ENCODE measurements around the gene ATXN7L2. TPM values are rescaled to one million over a fixed set of nuclear protein-coding genes. Genes with fewer than 3 reads are reported as not detected.

ATXN7L2 gene
- total and polyA plus RNA-seq, 2 of the 8 experiments (the other 6 are each of a cell fraction or from before 2014, with no cell fraction given), result 8.1 to 9.3 TPM

GRCh38 chr1:109528712-109529111 lies 45.0 kb downstream of the ATXN7L2 start (continued):
- TF ChIP-seq, protein P1, sequence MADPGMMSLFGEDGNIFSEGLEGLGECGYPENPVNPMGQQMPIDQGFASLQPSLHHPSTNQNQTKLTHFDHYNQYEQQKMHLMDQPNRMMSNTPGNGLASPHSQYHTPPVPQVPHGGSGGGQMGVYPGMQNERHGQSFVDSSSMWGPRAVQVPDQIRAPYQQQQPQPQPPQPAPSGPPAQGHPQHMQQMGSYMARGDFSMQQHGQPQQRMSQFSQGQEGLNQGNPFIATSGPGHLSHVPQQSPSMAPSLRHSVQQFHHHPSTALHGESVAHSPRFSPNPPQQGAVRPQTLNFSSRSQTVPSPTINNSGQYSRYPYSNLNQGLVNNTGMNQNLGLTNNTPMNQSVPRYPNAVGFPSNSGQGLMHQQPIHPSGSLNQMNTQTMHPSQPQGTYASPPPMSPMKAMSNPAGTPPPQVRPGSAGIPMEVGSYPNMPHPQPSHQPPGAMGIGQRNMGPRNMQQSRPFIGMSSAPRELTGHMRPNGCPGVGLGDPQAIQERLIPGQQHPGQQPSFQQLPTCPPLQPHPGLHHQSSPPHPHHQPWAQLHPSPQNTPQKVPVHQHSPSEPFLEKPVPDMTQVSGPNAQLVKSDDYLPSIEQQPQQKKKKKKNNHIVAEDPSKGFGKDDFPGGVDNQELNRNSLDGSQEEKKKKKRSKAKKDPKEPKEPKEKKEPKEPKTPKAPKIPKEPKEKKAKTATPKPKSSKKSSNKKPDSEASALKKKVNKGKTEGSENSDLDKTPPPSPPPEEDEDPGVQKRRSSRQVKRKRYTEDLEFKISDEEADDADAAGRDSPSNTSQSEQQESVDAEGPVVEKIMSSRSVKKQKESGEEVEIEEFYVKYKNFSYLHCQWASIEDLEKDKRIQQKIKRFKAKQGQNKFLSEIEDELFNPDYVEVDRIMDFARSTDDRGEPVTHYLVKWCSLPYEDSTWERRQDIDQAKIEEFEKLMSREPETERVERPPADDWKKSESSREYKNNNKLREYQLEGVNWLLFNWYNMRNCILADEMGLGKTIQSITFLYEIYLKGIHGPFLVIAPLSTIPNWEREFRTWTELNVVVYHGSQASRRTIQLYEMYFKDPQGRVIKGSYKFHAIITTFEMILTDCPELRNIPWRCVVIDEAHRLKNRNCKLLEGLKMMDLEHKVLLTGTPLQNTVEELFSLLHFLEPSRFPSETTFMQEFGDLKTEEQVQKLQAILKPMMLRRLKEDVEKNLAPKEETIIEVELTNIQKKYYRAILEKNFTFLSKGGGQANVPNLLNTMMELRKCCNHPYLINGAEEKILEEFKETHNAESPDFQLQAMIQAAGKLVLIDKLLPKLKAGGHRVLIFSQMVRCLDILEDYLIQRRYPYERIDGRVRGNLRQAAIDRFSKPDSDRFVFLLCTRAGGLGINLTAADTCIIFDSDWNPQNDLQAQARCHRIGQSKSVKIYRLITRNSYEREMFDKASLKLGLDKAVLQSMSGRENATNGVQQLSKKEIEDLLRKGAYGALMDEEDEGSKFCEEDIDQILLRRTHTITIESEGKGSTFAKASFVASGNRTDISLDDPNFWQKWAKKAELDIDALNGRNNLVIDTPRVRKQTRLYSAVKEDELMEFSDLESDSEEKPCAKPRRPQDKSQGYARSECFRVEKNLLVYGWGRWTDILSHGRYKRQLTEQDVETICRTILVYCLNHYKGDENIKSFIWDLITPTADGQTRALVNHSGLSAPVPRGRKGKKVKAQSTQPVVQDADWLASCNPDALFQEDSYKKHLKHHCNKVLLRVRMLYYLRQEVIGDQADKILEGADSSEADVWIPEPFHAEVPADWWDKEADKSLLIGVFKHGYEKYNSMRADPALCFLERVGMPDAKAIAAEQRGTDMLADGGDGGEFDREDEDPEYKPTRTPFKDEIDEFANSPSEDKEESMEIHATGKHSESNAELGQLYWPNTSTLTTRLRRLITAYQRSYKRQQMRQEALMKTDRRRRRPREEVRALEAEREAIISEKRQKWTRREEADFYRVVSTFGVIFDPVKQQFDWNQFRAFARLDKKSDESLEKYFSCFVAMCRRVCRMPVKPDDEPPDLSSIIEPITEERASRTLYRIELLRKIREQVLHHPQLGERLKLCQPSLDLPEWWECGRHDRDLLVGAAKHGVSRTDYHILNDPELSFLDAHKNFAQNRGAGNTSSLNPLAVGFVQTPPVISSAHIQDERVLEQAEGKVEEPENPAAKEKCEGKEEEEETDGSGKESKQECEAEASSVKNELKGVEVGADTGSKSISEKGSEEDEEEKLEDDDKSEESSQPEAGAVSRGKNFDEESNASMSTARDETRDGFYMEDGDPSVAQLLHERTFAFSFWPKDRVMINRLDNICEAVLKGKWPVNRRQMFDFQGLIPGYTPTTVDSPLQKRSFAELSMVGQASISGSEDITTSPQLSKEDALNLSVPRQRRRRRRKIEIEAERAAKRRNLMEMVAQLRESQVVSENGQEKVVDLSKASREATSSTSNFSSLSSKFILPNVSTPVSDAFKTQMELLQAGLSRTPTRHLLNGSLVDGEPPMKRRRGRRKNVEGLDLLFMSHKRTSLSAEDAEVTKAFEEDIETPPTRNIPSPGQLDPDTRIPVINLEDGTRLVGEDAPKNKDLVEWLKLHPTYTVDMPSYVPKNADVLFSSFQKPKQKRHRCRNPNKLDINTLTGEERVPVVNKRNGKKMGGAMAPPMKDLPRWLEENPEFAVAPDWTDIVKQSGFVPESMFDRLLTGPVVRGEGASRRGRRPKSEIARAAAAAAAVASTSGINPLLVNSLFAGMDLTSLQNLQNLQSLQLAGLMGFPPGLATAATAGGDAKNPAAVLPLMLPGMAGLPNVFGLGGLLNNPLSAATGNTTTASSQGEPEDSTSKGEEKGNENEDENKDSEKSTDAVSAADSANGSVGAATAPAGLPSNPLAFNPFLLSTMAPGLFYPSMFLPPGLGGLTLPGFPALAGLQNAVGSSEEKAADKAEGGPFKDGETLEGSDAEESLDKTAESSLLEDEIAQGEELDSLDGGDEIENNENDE (IDR thresholded peaks at IDR 0.05; ENCODE audit: insufficient replicate concordance, low read length), result no peak
- TF ChIP-seq SIX5 (IDR thresholded peaks at IDR 0.05; ENCODE audit: low read depth, low read length), result no peak
- no peak for TF ChIP-seq SP4 (IDR thresholded peaks at IDR 0.05; ENCODE audit: low read length)
- no peak for TF ChIP-seq NANOG (IDR thresholded peaks at IDR 0.05; ENCODE audit: insufficient read depth, low read depth, low read length, poor library complexity, severe bottlenecking)
- no peak for TF ChIP-seq EGR1 (IDR thresholded peaks at IDR 0.05; ENCODE audit: borderline replicate concordance, low read depth, low read length)
- TF ChIP-seq FOSL1 (IDR thresholded peaks at IDR 0.05; ENCODE audit: insufficient read depth, low read depth, low read length), result no peak
